Nephron (organoid): ENCODE measurements around the gene NBEA.

Source experiments
- H3K27ac Mint-ChIP-seq, 3 experiments: 2 replicates each; pipeline ENCODE4 v1.8.0; 2020; ENCODE audit warnings: mixed read lengths in 3 of 3, mild to moderate bottlenecking in 2 of 3, moderate library complexity in 1 of 3
- H3K27me3 Mint-ChIP-seq: 2 replicates; pipeline ENCODE4 v1.8.0; 2021; ENCODE audit warnings: low read depth, mild to moderate bottlenecking, moderate library complexity, mixed read lengths
- H3K36me3 Mint-ChIP-seq: 2 replicates; pipeline ENCODE4 v1.8.0; 2020; ENCODE audit warnings: low read depth, mixed read lengths
- H3K4me1 Mint-ChIP-seq: 2 replicates; pipeline ENCODE4 v1.8.0; 2020; ENCODE audit warnings: mixed read lengths
- H3K4me3 Mint-ChIP-seq, 3 experiments: 2 replicates each; pipeline ENCODE4 v1.8.0; 2020; ENCODE audit warnings: mild to moderate bottlenecking in 3 of 3, mixed read lengths in 3 of 3, moderate library complexity in 2 of 3
- H3K9me3 Mint-ChIP-seq: 2 replicates; pipeline ENCODE4 v1.8.0; 2020; ENCODE audit warnings: mixed read lengths
- TF ChIP-seq, protein P1 (sequence below), 3 experiments: fragments of 200-600 bp; sonication (generic); IDR thresholded peaks; one replicate each; pipeline ENCODE4 v1.5.0; 2021; ENCODE audit warnings: antibody characterized with exemption in 3 of 3; ENCODE audit not compliant: unreplicated experiment in 3 of 3

The NBEA gene

DNA sequence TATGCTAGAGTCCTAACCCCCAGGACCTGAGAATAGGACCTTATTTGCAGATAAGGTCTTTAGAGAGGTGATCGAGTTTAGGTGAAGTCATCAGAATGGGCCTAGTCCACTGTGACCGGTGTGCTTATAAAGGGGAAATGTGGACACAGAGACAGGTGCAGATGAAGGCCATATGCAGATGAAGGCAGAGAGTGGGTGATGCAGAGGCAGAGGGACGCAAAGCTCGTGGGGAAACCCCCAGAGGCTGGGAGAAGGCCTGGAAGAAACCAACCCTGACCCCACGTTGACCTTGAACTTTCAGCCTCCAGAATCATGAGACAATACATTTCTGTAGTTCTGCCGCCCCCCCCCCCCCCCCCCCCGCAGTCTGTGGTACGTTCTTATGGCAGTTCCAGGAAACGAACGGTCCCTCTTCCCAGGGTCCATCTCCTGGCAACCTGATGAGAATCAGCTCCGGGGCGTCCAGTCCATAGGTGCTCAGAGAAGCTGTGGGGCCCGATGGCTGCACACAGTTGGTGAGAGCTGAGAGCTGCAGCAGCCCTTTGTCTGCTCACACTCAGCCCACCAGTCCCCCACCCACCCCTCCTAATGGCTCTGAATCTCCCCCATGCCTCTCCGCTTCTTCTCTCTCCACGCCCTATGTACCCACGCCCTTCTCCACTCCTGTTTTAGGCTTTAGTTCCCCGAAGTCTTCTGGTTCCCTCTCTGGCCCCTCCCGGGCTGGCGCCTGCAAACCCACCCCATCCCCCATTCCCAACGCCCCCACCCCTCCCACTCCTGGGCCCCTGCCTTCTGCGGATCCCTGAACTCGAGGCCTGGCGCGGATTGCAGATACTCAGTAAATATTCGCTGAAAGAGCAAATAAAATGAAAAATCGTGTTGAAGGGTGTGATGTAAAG is 752.7 kb downstream of the NBEA start:
- Mint-ChIP-seq H3K27me3 (peaks cover 13% of the 10 kb centered on the region), H3K4me1 (peaks cover 33% of the 10 kb centered on the region), H3K4me3 (no peak overlapping the region), H3K9me3 (no peaks in the 10 kb centered on the region), H3K27ac (no peak overlapping the region), H3K36me3 (no peaks in the 10 kb centered on the region)
- TF ChIP-seq, protein P1, sequence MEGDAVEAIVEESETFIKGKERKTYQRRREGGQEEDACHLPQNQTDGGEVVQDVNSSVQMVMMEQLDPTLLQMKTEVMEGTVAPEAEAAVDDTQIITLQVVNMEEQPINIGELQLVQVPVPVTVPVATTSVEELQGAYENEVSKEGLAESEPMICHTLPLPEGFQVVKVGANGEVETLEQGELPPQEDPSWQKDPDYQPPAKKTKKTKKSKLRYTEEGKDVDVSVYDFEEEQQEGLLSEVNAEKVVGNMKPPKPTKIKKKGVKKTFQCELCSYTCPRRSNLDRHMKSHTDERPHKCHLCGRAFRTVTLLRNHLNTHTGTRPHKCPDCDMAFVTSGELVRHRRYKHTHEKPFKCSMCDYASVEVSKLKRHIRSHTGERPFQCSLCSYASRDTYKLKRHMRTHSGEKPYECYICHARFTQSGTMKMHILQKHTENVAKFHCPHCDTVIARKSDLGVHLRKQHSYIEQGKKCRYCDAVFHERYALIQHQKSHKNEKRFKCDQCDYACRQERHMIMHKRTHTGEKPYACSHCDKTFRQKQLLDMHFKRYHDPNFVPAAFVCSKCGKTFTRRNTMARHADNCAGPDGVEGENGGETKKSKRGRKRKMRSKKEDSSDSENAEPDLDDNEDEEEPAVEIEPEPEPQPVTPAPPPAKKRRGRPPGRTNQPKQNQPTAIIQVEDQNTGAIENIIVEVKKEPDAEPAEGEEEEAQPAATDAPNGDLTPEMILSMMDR (IDR thresholded peaks at IDR 0.05; ENCODE audit: unreplicated experiment in 3 of 3), result no peak

DNA sequence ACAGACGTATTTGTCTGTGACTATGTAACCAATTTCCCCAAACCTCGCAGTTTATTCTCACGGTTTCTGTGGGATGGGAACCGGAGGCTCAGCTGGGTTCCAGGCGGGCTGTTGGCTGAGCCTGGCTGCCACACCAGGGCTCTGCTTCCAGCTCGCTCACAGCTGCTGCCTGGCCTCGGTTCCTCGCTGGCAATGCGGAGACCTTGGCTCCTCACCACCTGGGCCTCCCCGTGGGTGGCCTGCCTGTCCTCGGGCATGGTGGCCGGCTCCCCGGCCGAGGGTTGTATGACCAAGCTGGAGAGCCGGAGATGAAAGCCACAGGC is 753.3 kb downstream of the NBEA start:
- H3K27ac Mint-ChIP-seq, result no peak overlapping the region
- peaks cover 39% of the 10 kb centered on the region for H3K4me1 Mint-ChIP-seq
- no peaks in the 10 kb centered on the region for H3K36me3 Mint-ChIP-seq
- H3K27me3 Mint-ChIP-seq, result peaks cover 19% of the 10 kb centered on the region
- H3K4me3 Mint-ChIP-seq, result no peak overlapping the region
- H3K9me3 Mint-ChIP-seq, result no peaks in the 10 kb centered on the region
- TF ChIP-seq, protein P1 (IDR thresholded peaks at IDR 0.05; ENCODE audit: unreplicated experiment in 3 of 3), result no peak

- no peak overlapping the region for H3K27ac Mint-ChIP-seq
- H3K9me3 Mint-ChIP-seq, result no peaks in the 10 kb centered on the region
Measured at GRCh38 chr13:35697186-35697730, 755.2 kb downstream of the NBEA start.

GRCh38 chr13:35698911-35699576 is 757.0 kb downstream of the NBEA start:
- Mint-ChIP-seq H3K9me3 (no peaks in the 10 kb centered on the region), H3K4me3 (no peak overlapping the region), H3K27me3 (peaks cover 27% of the 10 kb centered on the region), H3K36me3 (no peaks in the 10 kb centered on the region), H3K4me1 (peaks cover 28% of the 10 kb centered on the region), H3K27ac (peak overlapping the region; percentile 44 to 75 (median 56))
- TF ChIP-seq, protein P1 (IDR thresholded peaks at IDR 0.05; ENCODE audit: unreplicated experiment in 3 of 3), result no peak

More at GRCh38 chr13:35697186-35697730, 755.2 kb downstream of the NBEA start:
- Mint-ChIP-seq H3K4me1 (peaks cover 40% of the 10 kb centered on the region), H3K36me3 (no peaks in the 10 kb centered on the region), H3K4me3 (no peak overlapping the region), H3K27me3 (peaks cover 27% of the 10 kb centered on the region)
- TF ChIP-seq, protein P1 (IDR thresholded peaks at IDR 0.05; ENCODE audit: unreplicated experiment in 3 of 3), result no peak

- H3K9me3 Mint-ChIP-seq, result no peaks in the 10 kb centered on the region
- no peaks in the 10 kb centered on the region for H3K36me3 Mint-ChIP-seq
- H3K4me3 Mint-ChIP-seq, result peak overlapping the region in 2 of 3 experiments; percentile 33 to 35
- TF ChIP-seq, protein P1 (IDR thresholded peaks at IDR 0.05; ENCODE audit: unreplicated experiment in 3 of 3), result no peak
- peaks cover 28% of the 10 kb centered on the region for H3K4me1 Mint-ChIP-seq
- H3K27ac Mint-ChIP-seq, result peak overlapping the region; percentile 6 to 75 (median 56)
- H3K27me3 Mint-ChIP-seq, result peaks cover 23% of the 10 kb centered on the region
Measured at GRCh38 chr13:35699825-35700510, 757.9 kb downstream of the NBEA start.
